ENCODE data around the gene PHF21A. TPM values are rescaled to one million over a fixed set of nuclear protein-coding genes. Genes with fewer than 3 reads are reported as not detected.

The PHF21A gene
- total and polyA plus RNA-seq, 4 donors = 3.6 to 8.5 (median 6.2) TPM

DNA sequence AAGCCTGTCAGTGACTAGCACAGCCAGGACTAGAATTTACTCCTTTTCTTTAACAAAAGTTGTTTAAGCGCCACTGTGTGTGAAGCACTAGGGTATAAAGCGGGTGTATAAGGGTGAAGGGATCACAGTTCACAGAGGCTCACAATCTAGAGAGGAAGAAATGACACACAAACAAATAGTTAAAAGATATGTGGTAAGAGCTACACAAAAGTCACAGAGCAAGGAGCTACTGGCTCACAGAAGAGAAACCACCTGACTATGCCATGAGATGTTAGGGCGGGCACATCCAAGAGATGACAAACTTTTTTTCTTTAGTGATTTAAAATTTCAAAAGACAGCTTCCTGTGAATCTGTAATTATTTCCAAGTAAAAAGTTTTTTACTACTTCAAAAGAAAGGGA lies 55.6 kb downstream of the PHF21A start:
- no peak overlapping the region for H3K4me3 ChIP-seq (ENCODE audit: low read depth in 1 of 3, low read length in 3 of 3)
- H3K27me3 ChIP-seq (ENCODE audit: control insufficient read depth in 4 of 4, insufficient read depth in 4 of 4, low read length in 3 of 4) = no peaks in the 10 kb centered on the region
- WGBS = over 99% methylated on average over 3 of the region's 3 CpGs
- no peak for DNase-seq (ENCODE audit: low spot score)
- H3K9me3 ChIP-seq (ENCODE audit: control insufficient read depth in 4 of 4, low read length in 3 of 4) = no peaks in the 10 kb centered on the region
- H3K4me1 ChIP-seq (ENCODE audit: control insufficient read depth in 4 of 4, insufficient read depth in 4 of 4, low read length in 3 of 4) = no peaks in the 10 kb centered on the region
- no peak overlapping the region for H3K27ac ChIP-seq (ENCODE audit: low read depth in 1 of 2, low read length in 2 of 2)
- no peak overlapping the region for H3K9ac ChIP-seq (ENCODE audit: low read depth in 1 of 2, low read length in 2 of 2)
- peaks cover 0 to 6% (median 4%) of the 10 kb centered on the region in 4 donors for H3K36me3 ChIP-seq (ENCODE audit: control insufficient read depth in 4 of 4, insufficient read depth in 3 of 4, low read depth in 1 of 4, low read length in 3 of 4)
- TF ChIP-seq NR2F2 (IDR thresholded peaks at IDR 0.05) = no peak
- no peak for TF ChIP-seq TAF1 (conservative IDR thresholded peaks at IDR 0.05)
- TF ChIP-seq HNF4A (conservative IDR thresholded peaks at IDR 0.05) = no peak
- no peak for TF ChIP-seq YY1 (IDR thresholded peaks at IDR 0.05)
- no peak for TF ChIP-seq GABPA (IDR thresholded peaks at IDR 0.05 in 1 of 2, conservative IDR thresholded peaks at IDR 0.05 in 1 of 2)
- TF ChIP-seq, protein P1, sequence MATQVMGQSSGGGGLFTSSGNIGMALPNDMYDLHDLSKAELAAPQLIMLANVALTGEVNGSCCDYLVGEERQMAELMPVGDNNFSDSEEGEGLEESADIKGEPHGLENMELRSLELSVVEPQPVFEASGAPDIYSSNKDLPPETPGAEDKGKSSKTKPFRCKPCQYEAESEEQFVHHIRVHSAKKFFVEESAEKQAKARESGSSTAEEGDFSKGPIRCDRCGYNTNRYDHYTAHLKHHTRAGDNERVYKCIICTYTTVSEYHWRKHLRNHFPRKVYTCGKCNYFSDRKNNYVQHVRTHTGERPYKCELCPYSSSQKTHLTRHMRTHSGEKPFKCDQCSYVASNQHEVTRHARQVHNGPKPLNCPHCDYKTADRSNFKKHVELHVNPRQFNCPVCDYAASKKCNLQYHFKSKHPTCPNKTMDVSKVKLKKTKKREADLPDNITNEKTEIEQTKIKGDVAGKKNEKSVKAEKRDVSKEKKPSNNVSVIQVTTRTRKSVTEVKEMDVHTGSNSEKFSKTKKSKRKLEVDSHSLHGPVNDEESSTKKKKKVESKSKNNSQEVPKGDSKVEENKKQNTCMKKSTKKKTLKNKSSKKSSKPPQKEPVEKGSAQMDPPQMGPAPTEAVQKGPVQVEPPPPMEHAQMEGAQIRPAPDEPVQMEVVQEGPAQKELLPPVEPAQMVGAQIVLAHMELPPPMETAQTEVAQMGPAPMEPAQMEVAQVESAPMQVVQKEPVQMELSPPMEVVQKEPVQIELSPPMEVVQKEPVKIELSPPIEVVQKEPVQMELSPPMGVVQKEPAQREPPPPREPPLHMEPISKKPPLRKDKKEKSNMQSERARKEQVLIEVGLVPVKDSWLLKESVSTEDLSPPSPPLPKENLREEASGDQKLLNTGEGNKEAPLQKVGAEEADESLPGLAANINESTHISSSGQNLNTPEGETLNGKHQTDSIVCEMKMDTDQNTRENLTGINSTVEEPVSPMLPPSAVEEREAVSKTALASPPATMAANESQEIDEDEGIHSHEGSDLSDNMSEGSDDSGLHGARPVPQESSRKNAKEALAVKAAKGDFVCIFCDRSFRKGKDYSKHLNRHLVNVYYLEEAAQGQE (IDR thresholded peaks at IDR 0.05) = no peak
- TF ChIP-seq RAD21 (IDR thresholded peaks at IDR 0.05) = no peak
- TF ChIP-seq, protein P2, sequence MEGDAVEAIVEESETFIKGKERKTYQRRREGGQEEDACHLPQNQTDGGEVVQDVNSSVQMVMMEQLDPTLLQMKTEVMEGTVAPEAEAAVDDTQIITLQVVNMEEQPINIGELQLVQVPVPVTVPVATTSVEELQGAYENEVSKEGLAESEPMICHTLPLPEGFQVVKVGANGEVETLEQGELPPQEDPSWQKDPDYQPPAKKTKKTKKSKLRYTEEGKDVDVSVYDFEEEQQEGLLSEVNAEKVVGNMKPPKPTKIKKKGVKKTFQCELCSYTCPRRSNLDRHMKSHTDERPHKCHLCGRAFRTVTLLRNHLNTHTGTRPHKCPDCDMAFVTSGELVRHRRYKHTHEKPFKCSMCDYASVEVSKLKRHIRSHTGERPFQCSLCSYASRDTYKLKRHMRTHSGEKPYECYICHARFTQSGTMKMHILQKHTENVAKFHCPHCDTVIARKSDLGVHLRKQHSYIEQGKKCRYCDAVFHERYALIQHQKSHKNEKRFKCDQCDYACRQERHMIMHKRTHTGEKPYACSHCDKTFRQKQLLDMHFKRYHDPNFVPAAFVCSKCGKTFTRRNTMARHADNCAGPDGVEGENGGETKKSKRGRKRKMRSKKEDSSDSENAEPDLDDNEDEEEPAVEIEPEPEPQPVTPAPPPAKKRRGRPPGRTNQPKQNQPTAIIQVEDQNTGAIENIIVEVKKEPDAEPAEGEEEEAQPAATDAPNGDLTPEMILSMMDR (IDR thresholded peaks at IDR 0.05; ENCODE audit: low read depth, low read length, missing input control) = no peak

DNA sequence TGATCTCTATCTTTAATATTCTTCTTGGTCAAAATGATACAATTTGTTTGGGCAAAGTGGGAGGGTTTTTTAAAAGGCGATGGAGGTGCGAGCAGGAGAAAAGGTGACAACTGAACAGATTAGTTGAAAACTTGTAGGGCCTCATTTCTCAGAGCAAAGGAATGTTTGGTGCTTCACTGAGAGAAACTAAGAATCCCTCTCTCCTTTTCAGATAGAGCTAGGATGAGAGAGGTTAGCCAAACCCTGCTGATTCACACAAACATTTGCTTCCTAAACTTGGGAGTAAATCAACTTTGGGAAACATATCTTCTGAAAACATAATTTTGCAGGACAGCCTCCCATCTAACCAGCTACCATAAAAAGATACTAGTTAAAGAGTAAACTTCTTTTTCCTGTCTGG lies 57.0 kb downstream of the PHF21A start:
- Histone ChIP-seq H3K9ac (ENCODE audit: low read depth in 1 of 2, low read length in 2 of 2) (no peak overlapping the region), H3K27ac (ENCODE audit: low read depth in 1 of 2, low read length in 2 of 2) (no peak overlapping the region), H3K4me3 (ENCODE audit: low read depth in 1 of 3, low read length in 3 of 3) (no peak overlapping the region), H3K9me3 (ENCODE audit: control insufficient read depth in 4 of 4, low read length in 3 of 4) (no peaks in the 10 kb centered on the region), H3K4me1 (ENCODE audit: control insufficient read depth in 4 of 4, insufficient read depth in 4 of 4, low read length in 3 of 4) (no peaks in the 10 kb centered on the region), H3K27me3 (ENCODE audit: control insufficient read depth in 4 of 4, insufficient read depth in 4 of 4, low read length in 3 of 4) (no peaks in the 10 kb centered on the region), H3K36me3 (ENCODE audit: control insufficient read depth in 4 of 4, insufficient read depth in 3 of 4, low read depth in 1 of 4, low read length in 3 of 4) (peaks cover 0 to 6% (median 2%) of the 10 kb centered on the region in 4 donors)
- 97% methylated on average over 2 of the region's 2 CpGs for WGBS
- DNase-seq (ENCODE audit: low spot score) = no peak
- TF ChIP-seq, protein P3, sequence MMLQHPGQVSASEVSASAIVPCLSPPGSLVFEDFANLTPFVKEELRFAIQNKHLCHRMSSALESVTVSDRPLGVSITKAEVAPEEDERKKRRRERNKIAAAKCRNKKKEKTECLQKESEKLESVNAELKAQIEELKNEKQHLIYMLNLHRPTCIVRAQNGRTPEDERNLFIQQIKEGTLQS (IDR thresholded peaks at IDR 0.05) = no peak
- no peak for TF ChIP-seq SP1 (IDR thresholded peaks at IDR 0.05)
- TF ChIP-seq JUND (IDR thresholded peaks at IDR 0.05) = no peak
- TF ChIP-seq HNF4A (conservative IDR thresholded peaks at IDR 0.05) = no peak
- TF ChIP-seq, protein P2 (IDR thresholded peaks at IDR 0.05; ENCODE audit: low read depth, low read length, missing input control) = no peak
- no peak for TF ChIP-seq TAF1 (conservative IDR thresholded peaks at IDR 0.05)
- TF ChIP-seq FOXA1 (IDR thresholded peaks at IDR 0.05) = no peak
- TF ChIP-seq GABPA (IDR thresholded peaks at IDR 0.05 in 1 of 2, conservative IDR thresholded peaks at IDR 0.05 in 1 of 2) = no peak
- no peak for TF ChIP-seq HNF4G (IDR thresholded peaks at IDR 0.05)
- TF ChIP-seq, protein P4, sequence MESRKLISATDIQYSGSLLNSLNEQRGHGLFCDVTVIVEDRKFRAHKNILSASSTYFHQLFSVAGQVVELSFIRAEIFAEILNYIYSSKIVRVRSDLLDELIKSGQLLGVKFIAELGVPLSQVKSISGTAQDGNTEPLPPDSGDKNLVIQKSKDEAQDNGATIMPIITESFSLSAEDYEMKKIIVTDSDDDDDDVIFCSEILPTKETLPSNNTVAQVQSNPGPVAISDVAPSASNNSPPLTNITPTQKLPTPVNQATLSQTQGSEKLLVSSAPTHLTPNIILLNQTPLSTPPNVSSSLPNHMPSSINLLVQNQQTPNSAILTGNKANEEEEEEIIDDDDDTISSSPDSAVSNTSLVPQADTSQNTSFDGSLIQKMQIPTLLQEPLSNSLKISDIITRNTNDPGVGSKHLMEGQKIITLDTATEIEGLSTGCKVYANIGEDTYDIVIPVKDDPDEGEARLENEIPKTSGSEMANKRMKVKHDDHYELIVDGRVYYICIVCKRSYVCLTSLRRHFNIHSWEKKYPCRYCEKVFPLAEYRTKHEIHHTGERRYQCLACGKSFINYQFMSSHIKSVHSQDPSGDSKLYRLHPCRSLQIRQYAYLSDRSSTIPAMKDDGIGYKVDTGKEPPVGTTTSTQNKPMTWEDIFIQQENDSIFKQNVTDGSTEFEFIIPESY (IDR thresholded peaks at IDR 0.05) = no peak
- TF ChIP-seq RAD21 (IDR thresholded peaks at IDR 0.05) = no peak
- TF ChIP-seq YY1 (IDR thresholded peaks at IDR 0.05) = no peak
- no peak for TF ChIP-seq NR2F2 (IDR thresholded peaks at IDR 0.05)
- TF ChIP-seq, protein P5, sequence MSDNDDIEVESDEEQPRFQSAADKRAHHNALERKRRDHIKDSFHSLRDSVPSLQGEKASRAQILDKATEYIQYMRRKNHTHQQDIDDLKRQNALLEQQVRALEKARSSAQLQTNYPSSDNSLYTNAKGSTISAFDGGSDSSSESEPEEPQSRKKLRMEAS (IDR thresholded peaks at IDR 0.05) = no peak
- TF ChIP-seq, protein P1 (IDR thresholded peaks at IDR 0.05) = no peak
- no peak for TF ChIP-seq FOXA2 (IDR thresholded peaks at IDR 0.05)
- TF ChIP-seq EGR1 (IDR thresholded peaks at IDR 0.05; ENCODE audit: low read depth in 2 of 2) = no peak
